ENCODE measurements around the gene UCMA. TPM values are rescaled to one million over a fixed set of nuclear protein-coding genes. Genes with fewer than 3 reads are reported as not detected.

The UCMA gene
- total and polyA plus RNA-seq, 2 of the 4 experiments (the other 2 are of a cell fraction), result not detected

DNA sequence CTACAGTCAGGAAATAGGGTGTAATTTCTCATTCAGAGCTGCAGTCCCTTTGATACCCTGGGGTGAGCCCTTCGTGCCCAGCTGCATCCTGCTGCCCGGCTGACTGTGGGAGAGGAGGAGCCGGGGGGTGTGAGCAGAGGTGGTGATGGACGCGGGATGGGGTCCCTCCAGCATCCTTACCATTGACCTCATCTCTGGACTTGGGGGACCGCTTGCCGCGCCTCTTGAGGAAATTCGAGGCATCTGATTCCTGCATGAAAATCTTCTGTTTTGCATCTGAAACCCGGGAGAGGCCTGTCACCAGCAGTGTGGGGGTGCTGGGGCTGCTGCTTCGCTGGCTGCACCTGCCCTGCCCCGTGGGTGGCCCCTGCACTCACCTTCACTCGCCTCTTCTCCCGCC lies 816 bp downstream of the UCMA start:
- POLR2A ChIA-PET (ENCODE audit: unreplicated experiment), result no interaction called here
- peaks cover 30% of the 10 kb centered on the region; the same call in 1 of the 2 replicates for H3K27me3 ChIP-seq (ENCODE audit: control insufficient read depth, insufficient read depth, low read length)
- no peak overlapping the region for H2BK120ac ChIP-seq (ENCODE audit: low read depth, low read length)
- dilution Hi-C loops (cut with HindIII; ENCODE audit: low sequenced_read_pairs, unreplicated experiment), result no loop called here
- in situ Hi-C loops (cut with MboI; ENCODE audit: low sequenced_read_pairs), result no loop called here
- no peaks in the 10 kb centered on the region for H3K4me1 ChIP-seq (ENCODE audit: control insufficient read depth, insufficient read depth, low read length)
- no peak overlapping the region for H3K4ac ChIP-seq (ENCODE audit: low read depth, low read length)
- no peaks in the 10 kb centered on the region for H3K79me1 ChIP-seq (ENCODE audit: low read depth in 1 of 2, low read length in 2 of 2)
- CTCF ChIA-PET, result no interaction called here
- H3K36me3 ChIP-seq (ENCODE audit: control insufficient read depth, insufficient read depth, low read length), result no peaks in the 10 kb centered on the region
- intact Hi-C loops (cut with micrococcal nuclease), result no loop called here
- ATAC-seq (ENCODE audit: low read depth) (no peak), DNase-seq (no peak)
- no peak overlapping the region for H2AFZ ChIP-seq (replicated peaks; ENCODE audit: low read length, poor library complexity)
- no CpG with 5 or more reads among the region's 14 CpGs for WGBS, 2 experiments (ENCODE audit: extremely low coverage in 2 of 2, insufficient read length in 1 of 2)
- no peak overlapping the region for H2BK5ac ChIP-seq (ENCODE audit: low read depth, low read length, poor library complexity, severe bottlenecking)
- no peak overlapping the region for H2AK9ac ChIP-seq (replicated peaks; ENCODE audit: low read depth, low read length, poor library complexity)
- H4K20me1 ChIP-seq (ENCODE audit: insufficient read depth, low read length), result no peaks in the 10 kb centered on the region
- no peak overlapping the region for H3K9ac ChIP-seq (ENCODE audit: low read depth, low read length)
- TF ChIP-seq, protein P1, sequence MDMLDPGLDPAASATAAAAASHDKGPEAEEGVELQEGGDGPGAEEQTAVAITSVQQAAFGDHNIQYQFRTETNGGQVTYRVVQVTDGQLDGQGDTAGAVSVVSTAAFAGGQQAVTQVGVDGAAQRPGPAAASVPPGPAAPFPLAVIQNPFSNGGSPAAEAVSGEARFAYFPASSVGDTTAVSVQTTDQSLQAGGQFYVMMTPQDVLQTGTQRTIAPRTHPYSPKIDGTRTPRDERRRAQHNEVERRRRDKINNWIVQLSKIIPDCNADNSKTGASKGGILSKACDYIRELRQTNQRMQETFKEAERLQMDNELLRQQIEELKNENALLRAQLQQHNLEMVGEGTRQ (IDR thresholded peaks at IDR 0.05; ENCODE audit: low read depth, low read length), result no peak
- H2BK20ac ChIP-seq (ENCODE audit: low read depth, low read length), result no peak overlapping the region
- H3K23ac ChIP-seq (ENCODE audit: low read depth, low read length), result no peak overlapping the region
- no peak overlapping the region for H3K14ac ChIP-seq (replicated peaks; ENCODE audit: low read depth, low read length)
- H3K9me3 ChIP-seq (ENCODE audit: control insufficient read depth, insufficient read depth, low read length), result no peaks in the 10 kb centered on the region
- no peak overlapping the region for H4K5ac ChIP-seq (ENCODE audit: low read depth, low read length)
- no peak overlapping the region for H2AK5ac ChIP-seq (ENCODE audit: low read depth, low read length)
- no peak overlapping the region for H2BK15ac ChIP-seq (ENCODE audit: low read depth, low read length)
- H3K4me3 ChIP-seq (ENCODE audit: insufficient read depth, low read depth, low read length), result no peak overlapping the region
- no TSS peak for BruUV-seq (replicated peaks)
- no peak overlapping the region for H3K4me2 ChIP-seq (ENCODE audit: low read depth, low read length)
- H3K18ac ChIP-seq (ENCODE audit: low read depth, low read length), result no peak overlapping the region
- H3K9me1 ChIP-seq (ENCODE audit: insufficient read depth, low read length), result no peaks in the 10 kb centered on the region
- H4K8ac ChIP-seq (ENCODE audit: low read depth in 2 of 2, low read length in 2 of 2), result no peak overlapping the region
- H3K27ac ChIP-seq (ENCODE audit: insufficient read depth, low read length), result no peak overlapping the region
- H3K56ac ChIP-seq (ENCODE audit: extremely low read depth, insufficient read depth, low read length), result no peak overlapping the region
- no peak overlapping the region for H4K91ac ChIP-seq (ENCODE audit: insufficient read depth, low read depth, low read length)
